IPS DF 4.7 (cell line): ENCODE results near the gene VSX2.

Experiments used
- DNase-seq: peaks from one replicate; pipeline ENCODE4 v3.0.0-alpha.2; 2013; ENCODE audit warnings: low spot score; ENCODE audit errors: extremely low read depth

The VSX2 gene

GRCh38 chr14:74301594-74302151, 62.4 kb downstream of the VSX2 start:
- DNase-seq: no peak

DNA sequence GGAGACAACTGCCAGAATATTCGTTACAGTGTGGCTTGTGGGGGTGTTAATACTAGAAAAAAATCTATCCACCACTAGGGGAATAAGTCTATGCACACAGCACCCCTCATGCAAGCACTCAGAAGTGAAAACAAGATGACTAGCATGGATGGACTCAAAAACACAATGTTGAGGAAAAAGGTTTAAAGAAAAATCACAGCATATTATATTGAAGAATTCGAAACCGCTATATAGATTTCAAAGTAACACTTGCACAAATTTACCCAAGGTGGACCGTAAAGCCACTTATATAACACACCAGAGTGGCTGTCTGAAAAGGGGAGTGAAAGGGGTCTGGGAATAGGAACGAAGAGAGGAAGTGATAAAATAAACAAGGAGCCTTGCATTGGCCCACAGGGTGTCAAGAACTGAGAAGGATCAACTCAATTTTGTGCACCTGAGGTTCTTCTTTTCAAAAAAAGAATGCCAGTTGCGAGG, 62.9 kb downstream of the VSX2 start:
- no peak for DNase-seq

- DNase-seq: no peak
Measured at GRCh38 chr14:74302634-74303569, 63.7 kb downstream of the VSX2 start, which contains the start of gene ABCD4. Gene ABCD4, minus strand, starts transcription at chr14:74302934. Its CDS starts 22 bp downstream, at chr14:74302912.

GRCh38 chr14:74308695-74309094, 69.4 kb downstream of the VSX2 start:
- no peak for DNase-seq

- no peak for DNase-seq
Measured at GRCh38 chr14:74309125-74310022, 70.1 kb downstream of the VSX2 start.

DNA sequence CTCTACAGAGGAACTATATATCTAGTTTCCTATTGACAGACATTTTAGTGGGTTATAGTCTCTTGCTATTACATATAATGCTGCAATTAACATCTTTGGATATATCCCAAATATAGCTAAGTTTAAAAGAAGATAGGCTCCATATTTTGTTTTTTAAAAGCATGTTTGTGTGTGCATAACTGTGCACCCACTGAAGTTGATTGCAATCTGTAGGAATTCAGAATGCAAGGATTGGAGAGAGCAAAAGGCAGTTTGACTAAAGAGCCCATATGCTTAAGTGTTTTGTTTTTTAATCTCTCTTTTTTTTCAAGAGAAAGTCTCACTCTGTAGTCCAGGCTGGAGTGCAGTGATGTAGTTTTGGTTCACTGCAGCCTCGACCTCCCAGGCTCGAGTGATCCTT, 72.9 kb downstream of the VSX2 start:
- DNase-seq: no peak
